GM12874 (cell line): ENCODE data around the gene PIK3R5.

Experiments
- TF ChIP-seq, protein P1 (sequence below): IDR thresholded peaks from 2 replicates; pipeline ENCODE4 v1.5.1; 2011; ENCODE audit warnings: low read depth, mild to moderate bottlenecking, control low read depth, low read length, moderate library complexity; ENCODE audit not compliant: insufficient read depth

PIK3R5 gene

DNA sequence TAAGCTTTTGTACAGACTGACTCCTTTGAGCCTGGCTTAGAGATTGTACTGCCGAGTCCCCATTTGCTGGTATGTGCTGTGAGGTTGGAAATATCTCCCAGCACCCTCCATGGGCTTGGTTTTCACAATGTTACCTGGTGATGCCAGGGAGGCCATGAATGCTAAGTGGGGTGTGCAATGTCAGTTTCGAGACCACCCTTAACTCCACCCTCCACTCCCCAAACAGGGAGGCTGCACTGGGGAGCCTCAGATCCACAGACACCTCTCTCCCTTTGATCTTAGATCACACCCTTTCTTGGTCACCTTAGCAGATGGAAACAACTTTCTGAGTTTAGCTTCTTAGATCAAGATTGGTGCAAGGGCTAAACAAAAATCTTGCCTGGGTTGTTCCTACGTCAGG is 69.4 kb downstream of the PIK3R5 start:
- TF ChIP-seq, protein P1, sequence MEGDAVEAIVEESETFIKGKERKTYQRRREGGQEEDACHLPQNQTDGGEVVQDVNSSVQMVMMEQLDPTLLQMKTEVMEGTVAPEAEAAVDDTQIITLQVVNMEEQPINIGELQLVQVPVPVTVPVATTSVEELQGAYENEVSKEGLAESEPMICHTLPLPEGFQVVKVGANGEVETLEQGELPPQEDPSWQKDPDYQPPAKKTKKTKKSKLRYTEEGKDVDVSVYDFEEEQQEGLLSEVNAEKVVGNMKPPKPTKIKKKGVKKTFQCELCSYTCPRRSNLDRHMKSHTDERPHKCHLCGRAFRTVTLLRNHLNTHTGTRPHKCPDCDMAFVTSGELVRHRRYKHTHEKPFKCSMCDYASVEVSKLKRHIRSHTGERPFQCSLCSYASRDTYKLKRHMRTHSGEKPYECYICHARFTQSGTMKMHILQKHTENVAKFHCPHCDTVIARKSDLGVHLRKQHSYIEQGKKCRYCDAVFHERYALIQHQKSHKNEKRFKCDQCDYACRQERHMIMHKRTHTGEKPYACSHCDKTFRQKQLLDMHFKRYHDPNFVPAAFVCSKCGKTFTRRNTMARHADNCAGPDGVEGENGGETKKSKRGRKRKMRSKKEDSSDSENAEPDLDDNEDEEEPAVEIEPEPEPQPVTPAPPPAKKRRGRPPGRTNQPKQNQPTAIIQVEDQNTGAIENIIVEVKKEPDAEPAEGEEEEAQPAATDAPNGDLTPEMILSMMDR = no peak

DNA sequence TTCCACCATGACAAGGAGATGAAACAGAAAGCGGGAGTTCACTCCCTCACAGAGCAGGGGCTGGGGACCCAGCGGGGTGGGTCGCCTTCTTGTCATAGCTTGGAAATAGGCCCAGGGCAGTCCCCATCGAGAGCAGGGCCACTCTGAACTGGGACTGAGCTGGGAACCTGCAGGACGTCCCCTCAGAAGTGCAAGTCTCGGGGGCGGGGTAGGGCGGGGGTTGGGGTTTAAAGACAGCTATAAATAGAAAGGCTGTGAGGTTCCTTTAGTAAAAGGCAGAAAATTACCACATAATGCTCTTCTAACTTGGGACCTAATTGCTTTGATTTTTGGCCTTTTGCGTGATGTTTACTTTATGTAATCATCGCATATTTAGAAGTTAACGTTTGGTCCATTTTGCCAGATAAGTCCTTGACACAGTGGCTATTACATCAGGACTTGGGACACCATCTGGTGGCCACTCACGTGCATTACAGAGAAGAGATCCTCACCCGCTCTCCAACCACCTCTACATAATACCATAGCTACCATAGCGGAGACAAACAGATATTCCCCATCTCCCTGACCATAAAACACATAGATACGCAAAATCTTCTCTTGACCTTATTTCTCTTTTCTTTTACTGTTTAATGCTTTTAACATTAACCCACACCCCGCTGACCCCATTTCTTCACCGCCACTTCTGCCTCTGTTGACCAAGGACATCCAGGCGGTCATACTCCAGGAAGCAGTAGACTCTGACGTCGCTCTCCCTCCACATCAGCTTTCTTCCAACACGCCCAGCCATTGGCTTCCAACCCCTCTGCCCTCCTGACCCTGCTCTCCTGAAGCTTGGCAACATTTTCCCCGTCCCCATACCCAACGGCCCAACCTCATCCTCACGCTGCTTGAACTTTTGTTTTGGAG is 70.6 kb downstream of the PIK3R5 start:
- TF ChIP-seq, protein P1 = peak; percentile 77

DNA sequence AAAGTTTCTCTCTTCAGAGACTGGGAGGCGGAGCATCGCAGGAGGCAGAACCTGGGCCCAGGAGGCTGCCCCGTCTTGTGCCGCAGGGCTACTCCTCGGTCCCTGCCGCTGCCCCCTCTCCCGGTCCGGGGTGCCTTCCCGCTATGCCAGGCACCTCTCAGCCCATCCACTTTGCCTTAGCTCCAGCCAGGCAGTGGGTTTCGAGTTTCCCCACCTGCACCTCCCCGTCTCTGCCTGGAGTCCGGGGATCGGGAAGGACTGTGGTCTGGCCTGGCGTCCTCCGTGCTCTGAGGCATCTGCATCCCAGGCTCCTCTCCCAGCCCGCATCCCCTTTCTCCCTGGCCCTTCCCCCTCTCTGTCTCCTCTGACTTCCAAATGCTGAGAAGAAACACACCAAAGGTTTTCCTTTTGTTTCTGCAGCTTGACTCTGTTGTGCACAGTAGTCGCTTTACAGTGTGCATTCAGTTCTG is 71.3 kb downstream of the PIK3R5 start:
- TF ChIP-seq, protein P1 = no peak

DNA sequence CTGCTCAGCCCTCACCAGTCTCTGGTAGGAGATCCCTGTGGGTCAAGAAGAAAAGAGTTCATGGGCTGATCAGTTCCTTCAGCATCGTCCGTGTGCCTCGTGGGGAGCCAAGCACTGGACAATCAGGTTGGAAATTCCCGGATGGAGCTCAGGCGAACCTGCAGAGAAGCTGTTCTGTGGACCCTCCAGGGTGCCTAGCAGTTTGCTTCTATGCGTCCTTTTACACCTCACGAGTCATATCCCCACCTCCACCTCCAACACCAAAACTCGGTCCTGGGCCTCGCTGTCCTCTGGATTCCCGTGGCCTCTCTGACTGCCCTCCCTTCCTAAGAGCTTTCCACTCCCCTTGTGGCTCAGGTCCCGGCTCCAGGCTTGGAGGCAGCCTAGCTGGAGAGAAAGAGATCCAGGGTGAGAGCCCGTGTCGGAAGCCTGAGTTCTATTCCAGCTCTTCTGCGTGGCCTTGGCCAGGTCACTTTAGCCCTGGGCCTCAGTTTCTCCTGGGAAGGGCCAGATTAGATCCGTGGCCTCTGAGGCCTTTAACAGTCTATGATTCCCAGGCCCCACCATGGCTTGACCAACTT is 71.8 kb downstream of the PIK3R5 start:
- TF ChIP-seq, protein P1 = no peak

DNA sequence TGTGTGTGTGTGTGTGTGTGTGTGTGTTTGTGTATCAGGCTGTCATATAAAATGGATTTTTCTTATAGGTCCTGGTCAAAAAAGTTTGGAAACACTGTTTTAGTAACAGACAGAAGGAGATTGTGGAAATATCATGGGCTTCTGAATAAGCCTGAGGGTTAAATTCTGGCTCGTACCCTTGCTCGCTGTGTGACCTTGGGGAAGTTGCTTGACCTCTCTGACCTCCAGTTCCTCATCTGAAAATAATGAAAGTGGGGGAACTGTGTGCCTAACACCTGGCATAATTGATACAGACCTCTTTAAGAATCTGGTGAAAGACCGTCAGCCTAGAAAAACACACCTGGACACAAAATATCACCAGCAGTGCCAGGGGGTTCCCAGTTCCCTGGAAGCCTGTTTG is 72.4 kb downstream of the PIK3R5 start:
- TF ChIP-seq, protein P1 = no peak

DNA sequence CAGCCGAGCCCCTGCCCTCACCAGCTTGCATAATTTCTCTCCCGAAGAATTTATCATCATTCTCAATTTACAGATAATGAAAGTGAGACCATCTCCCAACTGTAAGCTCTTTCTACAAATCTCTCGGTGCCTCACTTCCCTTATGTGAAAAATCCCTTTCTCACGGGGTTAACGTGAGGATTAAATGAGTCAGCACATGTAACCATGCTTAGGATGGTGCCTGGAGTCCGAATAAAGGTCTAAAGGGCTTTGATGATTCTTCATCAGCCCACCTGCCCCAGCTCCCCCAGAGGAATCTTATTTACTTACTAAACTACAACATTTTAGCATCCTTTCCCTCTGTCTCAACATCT is 73.2 kb downstream of the PIK3R5 start:
- TF ChIP-seq, protein P1 = no peak

DNA sequence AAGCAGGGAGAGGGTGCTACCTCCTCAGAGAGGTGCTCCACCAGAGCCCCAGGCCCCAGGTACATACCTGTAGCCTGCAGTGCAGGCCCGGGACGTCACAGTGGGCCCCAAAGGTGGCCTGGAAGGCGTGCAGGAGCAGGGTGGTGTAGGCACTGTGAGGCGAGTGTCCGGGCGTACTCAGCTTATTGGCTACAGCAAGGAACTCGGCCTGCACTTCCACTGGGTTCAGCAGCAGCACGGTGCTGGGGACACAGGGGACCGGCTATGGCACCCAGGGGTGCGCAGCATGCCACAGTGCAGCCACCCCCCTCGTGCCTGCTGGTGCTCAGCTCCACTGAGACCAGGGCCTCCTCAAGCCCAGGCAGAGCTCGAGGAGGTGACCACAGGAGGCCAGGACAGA is 74.8 kb downstream of the PIK3R5 start:
- TF ChIP-seq, protein P1 = no peak
